Measurements from ENCODE around the gene MALAT1. TPM values are rescaled to one million over a fixed set of nuclear protein-coding genes. Genes with fewer than 3 reads are reported as not detected.

Gene MALAT1
- total and polyA plus RNA-seq, 2 of the 8 experiments (the other 6 are each of a cell fraction or from before 2014, with no cell fraction given) = 115 to 984 TPM

DNA sequence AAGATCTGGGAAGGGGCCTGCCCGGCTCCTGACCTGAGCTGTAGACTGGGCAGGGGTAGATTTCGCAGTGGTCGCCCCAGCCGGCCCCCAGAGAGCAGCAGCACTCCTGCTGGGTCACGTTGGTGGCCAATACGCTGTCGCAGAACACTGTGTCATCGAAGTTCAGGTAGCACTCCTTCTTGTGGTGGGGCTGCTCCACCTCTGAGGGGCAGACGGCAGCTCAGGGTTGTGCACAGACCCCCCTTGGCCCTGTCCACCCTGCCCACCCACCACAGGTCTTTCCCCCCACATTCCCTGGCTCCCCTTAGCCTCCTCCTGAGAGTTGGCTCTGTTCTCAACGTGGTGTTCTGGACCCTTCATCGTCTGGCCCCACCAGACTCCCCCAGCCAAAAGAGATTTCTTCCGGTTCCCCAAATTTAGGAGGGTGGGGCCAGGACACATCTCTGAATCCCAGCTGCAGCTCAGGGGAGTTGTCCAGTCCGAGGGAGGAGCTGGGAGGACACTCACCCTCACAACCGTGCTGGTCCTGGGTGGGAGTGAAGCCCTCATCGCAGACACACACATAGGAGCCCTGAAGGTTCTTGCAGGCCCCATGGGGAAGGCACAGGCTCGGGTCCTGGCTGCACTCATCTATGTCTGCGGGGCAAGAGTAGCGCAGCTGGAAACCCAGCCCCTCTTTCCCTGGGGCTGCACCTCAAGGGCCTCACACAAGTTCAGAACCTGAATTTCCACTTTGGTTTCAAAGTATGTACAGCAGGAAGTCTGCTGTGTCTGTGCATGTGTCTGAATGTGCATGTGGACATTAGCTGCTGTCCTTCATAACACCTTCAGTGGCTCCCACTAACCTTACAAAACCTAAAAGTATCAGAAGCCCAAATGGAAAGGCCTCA, 42.5 kb downstream of the MALAT1 start:
- Histone ChIP-seq H4K91ac (replicated peaks; ENCODE audit: insufficient read length, low read length) (peak overlapping the region; percentile 39), H2BK15ac (ENCODE audit: low read length) (peak overlapping the region; percentile 72), H3K23me2 (ENCODE audit: low read depth, low read length) (peaks cover 20% of the 10 kb centered on the region), H2AK5ac (ENCODE audit: low read depth, low read length) (0 out of 2 replicates have a peak overlapping the region, but pooled peaks have one; percentile 90), H4K20me1 (replicated peaks in 1 of 2; ENCODE audit: control insufficient read depth in 1 of 2, insufficient read depth in 2 of 2, low read length in 2 of 2) (peaks cover 3 to 18% of the 10 kb centered on the region in 2 experiments), H3K4ac (replicated peaks; ENCODE audit: insufficient read length, low read depth, low read length) (no peak overlapping the region), H2AFZ (ENCODE audit: low read length) (no peak overlapping the region), H3K14ac (ENCODE audit: insufficient read length) (no peak overlapping the region), H3K18ac (ENCODE audit: extremely low read depth, low read length) (peak overlapping the region; percentile 71; the same call in 1 of the 2 replicates), H3K4me1 (replicated peaks in 1 of 4; ENCODE audit: control insufficient read depth in 3 of 4, insufficient read depth in 4 of 4, low read length in 3 of 4) (peaks cover 0 to 12% (median 2%) of the 10 kb centered on the region in 4 experiments; a peak in 5 of 7 replicates), H3K9me3 (ENCODE audit: insufficient read depth in 2 of 2, low read depth in 1 of 2, low read length in 1 of 2) (no peaks in the 10 kb centered on the region), H3K56ac (replicated peaks; ENCODE audit: insufficient read length, low read depth, low read length) (no peak overlapping the region), H3K23ac (ENCODE audit: insufficient read length) (no peak overlapping the region), H2BK12ac (ENCODE audit: low read depth, low read length) (0 out of 2 replicates have a peak overlapping the region, but pooled peaks have one; percentile 27), H3K36me3 (ENCODE audit: control insufficient read depth in 2 of 4, insufficient read depth in 4 of 4, low read length in 3 of 4) (peaks cover 0 to 4% (median 0%) of the 10 kb centered on the region in 4 experiments; a peak in 3 of 8 replicates), H3K9ac (replicated peaks in 1 of 4; ENCODE audit: extremely low read depth in 1 of 4, low read depth in 3 of 4, low read length in 3 of 4) (no peak overlapping the region), H4K5ac (ENCODE audit: insufficient read length, low read depth, low read length) (no peak overlapping the region), H3K4me2 (ENCODE audit: insufficient read depth in 1 of 2, low read depth in 2 of 2, low read length in 2 of 2) (peak overlapping the region; percentile 64 to 89; a peak in 3 of 4 replicates), H3K79me2 (ENCODE audit: control insufficient read depth in 1 of 2, insufficient read depth in 2 of 2, low read length in 2 of 2) (no peaks in the 10 kb centered on the region), H4K8ac (ENCODE audit: extremely low read depth, insufficient read depth, low read length) (no peak overlapping the region; the same call in 1 of the 2 replicates), H2BK120ac (replicated peaks; ENCODE audit: low read depth, low read length) (no peak overlapping the region), H2BK5ac (ENCODE audit: low read depth, low read length) (peak overlapping the region; percentile 78), H3K27me3 (replicated peaks in 1 of 4; ENCODE audit: control insufficient read depth in 3 of 4, extremely low read depth in 1 of 4, insufficient read depth in 3 of 4, low read length in 3 of 4) (peaks cover 2 to 46% (median 30%) of the 10 kb centered on the region in 4 experiments), H3K4me3 (ENCODE audit: extremely low read depth in 1 of 4, insufficient read depth in 2 of 4, low read depth in 3 of 4, low read length in 4 of 4) (peak overlapping the region in 3 of 4 experiments; percentile 41 to 68 (median 50); a peak in 5 of 8 replicates), H3K27ac (ENCODE audit: low read depth, low read length) (no peak overlapping the region), H3K79me1 (ENCODE audit: low read depth, low read length) (no peaks in the 10 kb centered on the region), H2BK20ac (ENCODE audit: low read length) (no peak overlapping the region)
- WGBS, 2 experiments (ENCODE audit: extremely low coverage in 1 of 2, insufficient coverage in 1 of 2, insufficient read length in 1 of 2, insufficient replicate concordance in 2 of 2, low coverage in 1 of 2, low lambda C conversion rate in 2 of 2, missing lambda C conversion rate in 1 of 2) = 54% methylated on average over 18 of the region's 18 CpGs; no CpG with 5 or more reads in 1 of the 2 experiments
- ChIA-PET CTCF (ENCODE audit: partially characterized antibody) (interaction anchor here (0.6 to 10.5 kb wide), 35 partner anchors 8 to 381 kb away, joined by 3 to 284 read pairs (median 5); partner anchors contain the start of genes EHBP1L1, FAM89B, KCNK7 and LTBP3), POLR2A (ENCODE audit: partially characterized antibody) (interaction anchor here (0.8 to 5.2 kb wide), 18 partner anchors 7 to 119 kb away, joined by 3 to 62 read pairs (median 6); partner anchors contain the start of genes EHBP1L1, FAM89B, MALAT1 and NEAT1)
- TF ChIP-seq SAP30 (IDR thresholded peaks at IDR 0.05; ENCODE audit: insufficient read depth, insufficient replicate concordance, low read length) = no peak
- TF ChIP-seq SP2 (IDR thresholded peaks at IDR 0.05; ENCODE audit: low read length) = no peak
- no peak for TF ChIP-seq POLR2AphosphoS5 (IDR thresholded peaks at IDR 0.05; ENCODE audit: low read depth, low read length)
- no peak for TF ChIP-seq JUN (IDR thresholded peaks at IDR 0.05; ENCODE audit: low read depth, low read length)
- no peak for TF ChIP-seq RAD21 (IDR thresholded peaks at IDR 0.05 in 1 of 2, conservative IDR thresholded peaks at IDR 0.05 in 1 of 2; ENCODE audit: low read depth in 2 of 2, low read length in 2 of 2)
- no peak for TF ChIP-seq GTF2F1 (IDR thresholded peaks at IDR 0.05; ENCODE audit: borderline replicate concordance, low read depth, low read length)
- TF ChIP-seq EP300 (IDR thresholded peaks at IDR 0.05; ENCODE audit: borderline replicate concordance in 1 of 2, low read depth in 2 of 2, low read length in 2 of 2) = no peak
- no peak for TF ChIP-seq TAF7 (optimal IDR thresholded peaks at IDR 0.05; ENCODE audit: borderline replicate concordance, low read depth, low read length)
- no peak for TF ChIP-seq KDM1A (IDR thresholded peaks at IDR 0.05; ENCODE audit: borderline replicate concordance, low read length)
- no peak for TF ChIP-seq CEBPB (IDR thresholded peaks at IDR 0.05; ENCODE audit: low read depth, low read length)
- DNase-seq (ENCODE audit: low read depth in 1 of 2, low spot score in 2 of 2) (no peak), FAIRE-seq (no peak)
